ENCODE data around the gene COX6A2.
A peak's percentile ranks its signal among the peaks of the same experiment; 100 is the strongest.
"Not testable (repeated sequence)": the region's sequence is repeated elsewhere in the genome, so short reads cannot be mapped to it uniquely, and the experiment has no call there.

COX6A2 gene

GRCh38 chr16:31461921-31462804 is 34.0 kb upstream of the COX6A2 start:
- no peak for DNase-seq

GRCh38 chr16:31461201-31461920 is 33.2 kb upstream of the COX6A2 start:
- DNase-seq: no peak

GRCh38 chr16:31460582-31461002 is 32.4 kb upstream of the COX6A2 start:
- DNase-seq: peak; percentile 81

GRCh38 chr16:31459687-31460581 is 31.8 kb upstream of the COX6A2 start:
- peak; percentile 100 for DNase-seq

GRCh38 chr16:31458844-31459686 is 30.9 kb upstream of the COX6A2 start, which contains the start of gene ARMC5:
Gene ARMC5 (plus strand): TSS chr16:31459501. CDS start chr16:31459525, 24 bp downstream.
- peak; percentile 99 for DNase-seq

GRCh38 chr16:31458073-31458843 is 30.1 kb upstream of the COX6A2 start:
- peak; percentile 91 for DNase-seq

- DNase-seq: no peak
Observed at GRCh38 chr16:31456988-31457360, 28.8 kb upstream of the COX6A2 start.

GRCh38 chr16:31455601-31456314 is 27.6 kb upstream of the COX6A2 start:
- peak; percentile 76 for DNase-seq

- DNase-seq: peak; percentile 70
Observed at GRCh38 chr16:31453255-31454204, 25.4 kb upstream of the COX6A2 start.

GRCh38 chr16:31452631-31453106 is 24.5 kb upstream of the COX6A2 start:
- DNase-seq: peak; percentile 37

GRCh38 chr16:31451681-31452351 is 23.7 kb upstream of the COX6A2 start:
- peak; percentile 78 for DNase-seq

GRCh38 chr16:31451201-31451600 is 23.0 kb upstream of the COX6A2 start:
- DNase-seq: no peak

GRCh38 chr16:31445931-31446330 is 17.8 kb upstream of the COX6A2 start:
- not testable (repeated sequence) for DNase-seq

GRCh38 chr16:31441956-31442355 is 13.8 kb upstream of the COX6A2 start:
- DNase-seq: no peak

- no peak for DNase-seq
Observed at GRCh38 chr16:31440516-31441184, 12.5 kb upstream of the COX6A2 start.

GRCh38 chr16:31439519-31439918 is 11.4 kb upstream of the COX6A2 start:
- no peak for DNase-seq

- DNase-seq: not testable (repeated sequence)
Observed at GRCh38 chr16:31439023-31439422, 10.9 kb upstream of the COX6A2 start.

- no peak for DNase-seq
Observed at GRCh38 chr16:31438414-31438813, 10.3 kb upstream of the COX6A2 start.

All from hematopoietic multipotent progenitor cell treated with erythropoietin and hydrocortisone succinate and interleukin-3 and kit ligand, for 4 days (in vitro differentiated cells).